ENCODE data around the gene WDR43.

WDR43 gene

DNA sequence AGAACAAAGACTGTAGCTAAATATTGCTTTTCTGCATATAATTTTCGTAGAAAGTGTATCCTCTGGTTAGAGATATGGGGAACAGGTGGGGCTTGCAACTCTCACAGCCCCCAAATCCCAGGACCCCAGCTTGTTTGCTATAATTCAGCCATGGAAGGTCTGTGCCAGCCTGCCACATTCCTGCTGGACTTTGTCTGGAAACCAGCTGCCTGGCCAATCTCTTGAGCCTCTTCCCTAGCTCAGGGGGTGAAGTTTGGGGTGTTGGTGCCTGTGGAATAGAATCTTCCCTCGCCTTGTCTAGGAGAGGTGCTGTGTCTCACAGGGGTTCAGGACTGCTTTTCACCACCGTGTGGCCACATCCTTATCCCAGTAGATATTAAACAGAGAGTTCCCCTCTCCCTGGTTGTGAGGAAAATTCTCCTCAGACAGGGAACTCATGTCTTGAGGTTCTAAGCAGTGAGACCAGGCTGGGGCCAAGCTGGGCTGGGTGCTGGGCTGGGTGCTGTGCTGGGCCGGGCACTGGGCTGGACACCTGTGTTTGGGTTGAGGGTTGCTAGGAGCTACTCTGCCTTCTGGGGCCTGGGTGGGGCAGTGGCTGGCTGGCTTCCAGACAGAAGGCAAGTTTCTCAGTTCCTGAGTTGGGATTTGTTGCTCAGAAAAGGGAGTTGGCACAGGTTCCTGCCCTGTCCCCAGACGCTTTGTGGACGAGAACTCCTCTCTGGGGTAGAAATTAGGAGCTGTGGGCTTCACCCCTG, 98.9 kb downstream of the WDR43 start:
- DNase-seq (ENCODE audit: low read depth in 2 of 2) = no peak

DNA sequence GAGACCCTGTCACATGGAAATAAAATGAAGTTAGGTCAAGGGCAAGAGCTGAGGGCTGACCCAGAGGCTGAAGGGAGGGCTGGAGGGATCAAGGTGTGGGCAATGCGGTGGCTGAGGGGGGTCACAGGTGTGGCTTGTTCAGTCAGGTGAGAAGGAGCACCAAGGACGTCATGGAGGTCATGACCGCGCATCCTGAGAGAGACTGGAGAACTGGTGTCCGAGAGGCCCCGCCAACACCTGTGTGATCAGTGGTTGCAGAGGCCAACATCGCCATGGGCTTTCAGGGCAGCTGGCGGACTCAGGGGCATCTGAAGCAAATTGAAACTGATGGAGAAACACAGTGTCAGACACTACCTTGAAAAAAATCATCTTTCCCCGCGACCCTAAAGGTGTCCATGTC, 99.6 kb downstream of the WDR43 start:
- DNase-seq (ENCODE audit: low read depth in 2 of 2) = no peak

DNA sequence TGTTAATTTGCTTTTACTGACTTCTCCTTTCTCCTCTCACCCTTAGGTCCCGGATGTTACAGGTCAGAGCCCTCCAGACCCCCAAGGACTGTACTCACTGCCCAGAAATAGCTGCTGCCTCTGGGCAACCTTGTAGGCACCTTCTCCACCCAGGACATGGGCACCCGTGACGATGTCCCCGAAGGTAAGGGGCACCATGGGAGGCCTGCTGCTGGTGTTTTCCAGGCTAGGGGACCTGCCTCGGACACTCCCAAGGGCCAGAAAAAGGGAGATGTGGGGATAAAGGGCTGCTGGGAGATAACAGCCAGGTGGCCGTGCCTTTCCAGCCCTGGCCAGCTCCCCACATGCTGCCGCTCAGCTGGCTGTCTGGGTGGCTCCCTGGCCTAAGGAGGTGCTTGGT, 100.2 kb downstream of the WDR43 start:
- no peak for DNase-seq (ENCODE audit: low read depth in 2 of 2)

DNA sequence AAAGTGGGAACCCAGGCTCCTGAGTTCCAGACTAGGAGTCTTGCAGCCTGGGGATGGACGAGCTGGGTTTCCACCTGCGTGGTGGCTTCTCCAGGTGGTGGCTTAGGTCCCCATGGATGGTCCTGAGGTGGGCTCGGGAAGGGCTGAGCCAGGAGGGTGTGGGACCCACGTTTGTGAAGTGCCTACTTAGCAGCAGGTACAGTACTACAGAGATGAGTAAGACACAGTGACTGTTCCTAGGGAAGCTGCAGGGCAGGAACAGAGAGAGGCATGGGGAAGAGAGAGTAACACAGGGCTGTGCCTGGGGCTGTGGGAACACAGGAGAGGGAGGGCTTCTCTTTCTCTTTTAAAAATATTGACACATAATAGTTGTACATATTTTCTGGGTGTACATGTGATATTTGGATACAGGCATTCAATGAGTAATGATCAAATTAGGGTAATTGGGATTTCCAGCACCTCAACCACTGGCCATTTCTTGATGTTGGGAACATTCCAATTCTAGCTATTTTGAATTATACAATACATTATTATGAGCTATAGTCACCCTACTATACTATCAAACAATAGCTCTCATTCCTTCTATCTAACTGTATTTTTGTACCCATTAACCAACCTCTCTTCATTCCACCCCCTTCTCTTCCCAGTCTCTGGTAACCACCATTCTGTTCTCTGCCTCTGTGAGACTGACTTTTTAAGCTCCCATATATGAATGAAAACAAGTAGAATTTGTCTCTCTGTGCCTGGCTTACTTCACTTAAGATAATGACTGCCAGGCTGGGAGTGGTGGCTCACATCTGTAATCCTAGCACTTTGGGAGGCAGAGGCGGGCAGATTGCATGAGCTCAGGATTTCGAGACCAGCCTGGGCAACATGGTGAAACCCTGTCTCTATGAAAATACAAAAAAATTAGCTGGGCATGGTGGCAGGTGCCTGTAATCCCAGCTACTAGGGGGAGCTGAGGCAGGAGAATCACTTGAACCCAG, 101.6 kb downstream of the WDR43 start:
- DNase-seq (ENCODE audit: low read depth in 2 of 2) = no peak

DNA sequence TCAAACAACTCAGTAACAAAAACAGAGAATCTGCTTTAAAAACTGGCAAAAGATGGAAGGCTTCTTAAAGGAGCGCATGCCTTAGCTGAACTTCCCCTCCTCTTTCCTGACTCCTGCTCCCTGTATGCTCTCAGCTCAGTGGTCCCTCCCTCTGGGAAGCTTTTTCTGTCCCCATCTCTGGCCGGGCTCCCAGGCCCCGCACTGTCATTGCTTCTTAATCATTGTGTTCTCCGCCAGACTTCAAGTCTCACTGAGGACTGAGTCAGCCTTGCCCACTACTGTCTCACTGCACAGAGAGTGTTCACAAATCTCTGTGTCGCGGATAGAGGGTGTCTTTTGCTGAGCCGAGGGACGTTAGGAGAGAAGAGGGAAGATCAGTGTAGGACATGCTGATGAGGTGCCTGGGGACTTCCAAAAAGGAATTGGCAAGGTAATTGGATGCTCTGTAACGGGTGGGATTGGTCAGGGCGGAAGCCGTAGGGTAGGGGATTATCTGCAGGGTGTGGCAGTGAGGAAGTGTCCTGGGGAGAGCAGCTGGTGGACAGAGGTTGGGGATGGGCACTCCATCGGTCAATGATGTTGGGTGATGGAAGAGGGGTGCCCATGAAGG, 102.9 kb downstream of the WDR43 start:
- no peak for DNase-seq (ENCODE audit: low read depth in 2 of 2)
